Stimulated activated CD8-positive, alpha-beta memory T cell treated with anti-CD3 and anti-CD28 coated beads, Interleukin-12 subunit alpha, Interleukin-12 subunit beta, amount 100 ng/mL, for 24 hours (primary cell): ENCODE measurements around the gene C4BPB.

Source experiments
- DNase-seq: peaks from one replicate; pipeline ENCODE4 v3.0.0-alpha.2; 2020; ENCODE audit errors: extremely low read depth

C4BPB gene

DNA sequence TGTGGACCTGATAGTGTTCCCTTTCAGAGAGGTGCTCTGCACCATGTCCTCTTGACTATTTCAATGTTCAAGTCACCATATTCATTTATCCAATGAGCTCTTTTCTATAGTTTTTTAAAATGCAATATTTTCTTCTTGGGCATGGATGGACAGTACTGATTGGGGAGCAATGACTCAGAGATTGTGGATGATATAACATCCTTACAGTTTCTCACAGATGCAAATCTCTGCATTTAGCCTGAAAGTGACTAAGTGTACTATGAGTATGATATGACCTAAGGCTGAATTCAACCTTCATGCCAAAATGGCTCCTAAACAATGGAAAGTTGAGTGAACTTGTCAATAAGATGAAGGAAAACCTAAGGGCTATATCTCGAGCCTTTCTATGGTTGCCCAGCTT is 51.9 kb downstream of the C4BPB start:
- no peak for DNase-seq

DNA sequence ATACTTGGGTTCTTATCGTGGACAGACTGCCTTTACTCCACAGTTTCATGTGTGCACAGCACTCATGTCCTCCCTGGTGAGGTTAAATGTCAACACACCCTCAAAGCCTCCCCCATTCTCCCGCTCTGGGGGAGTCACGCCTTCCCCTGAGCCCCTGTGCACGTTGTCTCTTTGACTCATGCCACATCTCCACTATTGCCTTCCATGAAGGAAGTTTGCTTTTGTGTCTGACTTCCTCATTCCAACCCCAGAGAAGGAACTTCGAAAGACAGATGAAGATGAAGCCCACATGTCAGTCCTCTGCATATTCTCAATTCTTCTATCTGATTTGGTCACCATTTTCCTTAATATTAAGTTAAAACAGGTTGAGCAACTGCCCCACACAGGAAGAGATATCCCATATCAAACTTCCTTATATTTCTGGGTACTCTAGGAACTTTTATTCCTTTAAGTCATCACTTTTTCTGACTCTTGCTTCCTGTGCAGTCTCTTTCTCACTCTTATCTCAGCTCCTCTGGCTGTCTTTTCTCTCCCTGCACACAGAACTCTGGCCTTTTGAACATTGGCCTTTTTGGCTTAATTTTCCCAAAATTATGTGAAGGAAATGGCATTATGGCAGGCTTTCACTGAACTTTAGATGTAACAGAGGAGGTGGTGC is 56.9 kb downstream of the C4BPB start:
- DNase-seq: no peak
